Thoracic aorta (tissue), 2 donors: ENCODE results near the gene STOM. TPM values are rescaled to one million over a fixed set of nuclear protein-coding genes. Genes with fewer than 3 reads are reported as not detected.

Experiments
- ATAC-seq: fragments of 150-250 bp; one replicate; pipeline ENCODE4 v1.8.0; 2017; ENCODE audit warnings: low read depth; ENCODE audit not compliant: insufficient number of reproducible peaks, low FRiP score
- DNase-seq: peaks from one replicate; pipeline ENCODE4 v3.0.0-alpha.2; 2020; ENCODE audit warnings: low spot score
- H3K27ac ChIP-seq, 2 donors: fragments of 200-600 bp; sonication (generic); 1 replicate in 1 of 2; 2 replicates in 1 of 2; pipeline ENCODE4 v1.5.1; 2016; ENCODE audit warnings: mild to moderate bottlenecking in 2 of 2, moderate library complexity in 2 of 2
- H3K27me3 ChIP-seq: fragments of 200-600 bp; sonication (generic); replicated peaks from 2 replicates; pipeline ENCODE4 v1.6.0; 2016; ENCODE audit warnings: mild to moderate bottlenecking; ENCODE audit not compliant: insufficient read depth
- H3K36me3 ChIP-seq: fragments of 200-600 bp; sonication (generic); one replicate; pipeline ENCODE4 v1.5.1; 2016
- H3K4me1 ChIP-seq, 2 donors: fragments of 200-600 bp; sonication (generic); 1 replicate in 1 of 2; 2 replicates in 1 of 2; pipeline versions ENCODE4 v1.5.1 to v1.6.0; 2016; ENCODE audit warnings: low read depth in 2 of 2, mild to moderate bottlenecking in 1 of 2; ENCODE audit not compliant: control insufficient read depth in 1 of 2
- H3K4me3 ChIP-seq: fragments of 200-600 bp; sonication (generic); 2 replicates; pipeline ENCODE4 v1.5.1; 2016; ENCODE audit warnings: mild to moderate bottlenecking
- H3K9me3 ChIP-seq: fragments of 200-600 bp; sonication (generic); 2 replicates; pipeline ENCODE4 v1.5.1; 2016
- CTCF ChIP-seq: fragments of 200-600 bp; sonication (generic); IDR thresholded peaks from one replicate; pipeline ENCODE4 v1.5.1; 2019; ENCODE audit warnings: antibody characterized with exemption
- total RNA-seq, 2 donors: library from RNA; depleted of rRNA; stranded (reverse); fragments of >200 nt; gene quantifications; one replicate each; pipeline versions ENCODE4 v1.1.0 to v1.2.3, GENCODE V29; 2016

The STOM gene
- total RNA-seq, 2 donors from 2014 or later = 177 to 344 TPM

- H3K27ac ChIP-seq = peak overlapping the region; percentile 89 to 99
- DNase-seq (no peak), ATAC-seq (no peak)
- H3K27me3 ChIP-seq = no peaks in the 10 kb centered on the region
- H3K9me3 ChIP-seq = no peaks in the 10 kb centered on the region
- no peak for TF ChIP-seq CTCF
- H3K4me3 ChIP-seq = peak overlapping the region; percentile 44
- H3K4me1 ChIP-seq = peaks cover 91 to 94% of the 10 kb centered on the region in 2 donors
- H3K36me3 ChIP-seq = no peaks in the 10 kb centered on the region
Measured at GRCh38 chr9:121364077-121364476, 6.0 kb downstream of the STOM start.

- no peak for ATAC-seq
- no peak for DNase-seq
- no peaks in the 10 kb centered on the region for H3K27me3 ChIP-seq
- peak overlapping the region; percentile 89 to 99 for H3K27ac ChIP-seq
- TF ChIP-seq CTCF = no peak
- no peaks in the 10 kb centered on the region for H3K36me3 ChIP-seq
- no peaks in the 10 kb centered on the region for H3K9me3 ChIP-seq
- H3K4me1 ChIP-seq = peaks cover 95 to 98% of the 10 kb centered on the region in 2 donors
- H3K4me3 ChIP-seq = peak overlapping the region; percentile 44
Measured at GRCh38 chr9:121363622-121363961, 6.5 kb downstream of the STOM start.

GRCh38 chr9:121362813-121363621, 7.0 kb downstream of the STOM start:
- Histone ChIP-seq H3K27ac (peak overlapping the region; percentile 89 to 99), H3K27me3 (no peaks in the 10 kb centered on the region), H3K4me1 (peaks cover 95 to 98% of the 10 kb centered on the region in 2 donors), H3K36me3 (no peaks in the 10 kb centered on the region), H3K9me3 (no peaks in the 10 kb centered on the region), H3K4me3 (peak overlapping the region; percentile 44)
- DNase-seq (no peak), ATAC-seq (no peak)
- no peak for TF ChIP-seq CTCF

GRCh38 chr9:121360601-121361374, 9.3 kb downstream of the STOM start:
- no peaks in the 10 kb centered on the region for H3K27me3 ChIP-seq
- TF ChIP-seq CTCF = no peak
- no peaks in the 10 kb centered on the region for H3K36me3 ChIP-seq
- peaks cover 78 to 87% of the 10 kb centered on the region in 2 donors for H3K4me1 ChIP-seq
- H3K27ac ChIP-seq = peak overlapping the region; percentile 89 to 99
- DNase-seq (no peak), ATAC-seq (peak; percentile 39)
- no peaks in the 10 kb centered on the region for H3K9me3 ChIP-seq
- peak overlapping the region; percentile 42 for H3K4me3 ChIP-seq
